ENCODE results near the gene TAF7.
A peak's percentile ranks its signal among the peaks of the same experiment; 100 is the strongest.

Gene TAF7

GRCh38 chr5:141320225-141321169 lies at the start of gene TAF7:
TSS of gene TAF7 (minus strand) at chr5:141320784. CDS start at chr5:141320044, 740 bp downstream.
- peaks cover 24% of the 10 kb centered on the region for H3K36me3 ChIP-seq (ENCODE audit: low read depth)
- H3K27ac ChIP-seq (ENCODE audit: poor library complexity, severe bottlenecking), result peak within 1 kb of the TSS; percentile 83
- peak; percentile 98 for TF ChIP-seq CTCF (IDR thresholded peaks at IDR 0.05; ENCODE audit: poor library complexity, severe bottlenecking)
- H3K9me3 ChIP-seq (ENCODE audit: severe bottlenecking), result peaks cover 36% of the 10 kb centered on the region
- peak; percentile 87 for ATAC-seq (ENCODE audit: low read depth)
- H3K4me3 ChIP-seq (ENCODE audit: severe bottlenecking), result peak within 1 kb of the TSS; percentile 57
- DNase-seq (ENCODE audit: low spot score), result peak; percentile 90
- no peaks in the 10 kb centered on the region for H3K27me3 ChIP-seq (ENCODE audit: insufficient read depth, poor library complexity, severe bottlenecking)
- H3K4me1 ChIP-seq (ENCODE audit: insufficient read depth, poor library complexity, severe bottlenecking), result no peaks in the 10 kb centered on the region

GRCh38 chr5:141366016-141366896 lies 45.7 kb upstream of the TAF7 start:
- no peak for TF ChIP-seq CTCF (IDR thresholded peaks at IDR 0.05; ENCODE audit: poor library complexity, severe bottlenecking)
- H3K27ac ChIP-seq (ENCODE audit: poor library complexity, severe bottlenecking), result no peak overlapping the region
- peaks cover 18% of the 10 kb centered on the region for H3K9me3 ChIP-seq (ENCODE audit: severe bottlenecking)
- ATAC-seq (ENCODE audit: low read depth) (no peak), DNase-seq (ENCODE audit: low spot score) (no peak)
- no peaks in the 10 kb centered on the region for H3K4me1 ChIP-seq (ENCODE audit: insufficient read depth, poor library complexity, severe bottlenecking)
- no peak overlapping the region for H3K4me3 ChIP-seq (ENCODE audit: severe bottlenecking)
- peaks cover 97% of the 10 kb centered on the region for H3K27me3 ChIP-seq (ENCODE audit: insufficient read depth, poor library complexity, severe bottlenecking)
- no peaks in the 10 kb centered on the region for H3K36me3 ChIP-seq (ENCODE audit: low read depth)

GRCh38 chr5:141363952-141364660 lies 43.5 kb upstream of the TAF7 start, which contains the start of gene PCDHGA5:
TSS of gene PCDHGA5 (plus strand) at chr5:141364162. CDS start at chr5:141364331, 169 bp downstream.
- Histone ChIP-seq H3K9me3 (ENCODE audit: severe bottlenecking) (peaks cover 18% of the 10 kb centered on the region), H3K27ac (ENCODE audit: poor library complexity, severe bottlenecking) (no peak within 1 kb of the TSS), H3K4me3 (ENCODE audit: severe bottlenecking) (no peak within 1 kb of the TSS), H3K36me3 (ENCODE audit: low read depth) (no peaks in the 10 kb centered on the region), H3K27me3 (ENCODE audit: insufficient read depth, poor library complexity, severe bottlenecking) (peaks cover 97% of the 10 kb centered on the region), H3K4me1 (ENCODE audit: insufficient read depth, poor library complexity, severe bottlenecking) (peaks cover 3% of the 10 kb centered on the region)
- no peak for ATAC-seq (ENCODE audit: low read depth)
- TF ChIP-seq CTCF (IDR thresholded peaks at IDR 0.05; ENCODE audit: poor library complexity, severe bottlenecking), result no peak
- DNase-seq (ENCODE audit: low spot score), result no peak

- ATAC-seq (ENCODE audit: low read depth) (no peak), DNase-seq (ENCODE audit: low spot score) (no peak)
- Histone ChIP-seq H3K9me3 (ENCODE audit: severe bottlenecking) (peaks cover 18% of the 10 kb centered on the region), H3K27me3 (ENCODE audit: insufficient read depth, poor library complexity, severe bottlenecking) (peaks cover 97% of the 10 kb centered on the region), H3K27ac (ENCODE audit: poor library complexity, severe bottlenecking) (no peak overlapping the region), H3K36me3 (ENCODE audit: low read depth) (no peaks in the 10 kb centered on the region), H3K4me3 (ENCODE audit: severe bottlenecking) (no peak overlapping the region), H3K4me1 (ENCODE audit: insufficient read depth, poor library complexity, severe bottlenecking) (peaks cover 3% of the 10 kb centered on the region)
- TF ChIP-seq CTCF (IDR thresholded peaks at IDR 0.05; ENCODE audit: poor library complexity, severe bottlenecking), result no peak
Observed at GRCh38 chr5:141362719-141363118, 42.1 kb upstream of the TAF7 start.
